Adipose tissue (tissue), 3 donors: ENCODE data around the gene THSD7B. TPM values are rescaled to one million over a fixed set of nuclear protein-coding genes. Genes with fewer than 3 reads are reported as not detected.
"Not testable (repeated sequence)": the region's sequence is repeated elsewhere in the genome, so short reads cannot be mapped to it uniquely, and the experiment has no call there.

ENCODE experiments used
- H3K27ac ChIP-seq: one replicate; pipeline ENCODE4 v1.5.1; 2013; ENCODE audit warnings: low read depth, low read length
- WGBS, 3 donors: extraction: QIAGEN DNeasy Blood & Tissue Kit; methylation state at CpG; one replicate each; pipeline ENCODE4 v1.1.7; 2013; 5-methylcytosine and 5-hydroxymethylcytosine counted together
- polyA plus RNA-seq, 3 donors: library from polyadenylated mRNA; stranded (reverse); fragments of 200-250 nt; gene quantifications; one replicate each; pipeline ENCODE4 v1.2.3, GENCODE V29; 2013
- donor health status: healthy with polysubstance abuse.
- donor health status: Bipolar disorder and iron deficiency.
- donor health status: healthy.

THSD7B gene
- under 1 TPM; 0.17 to 0.79 (median 0.34) TPM for polyA plus RNA-seq

GRCh38 chr2:136765256-136766072 is at the start of gene THSD7B:
Gene THSD7B, plus strand, starts transcription at chr2:136765545. Its CDS starts 116,634 bp downstream, at chr2:136882179.
- WGBS, 3 donors, result 0 to 1% (median 1%) methylated on average over 59 to 77 of the region's 77 CpGs
- no peak within 1 kb of the TSS for H3K27ac ChIP-seq

DNA sequence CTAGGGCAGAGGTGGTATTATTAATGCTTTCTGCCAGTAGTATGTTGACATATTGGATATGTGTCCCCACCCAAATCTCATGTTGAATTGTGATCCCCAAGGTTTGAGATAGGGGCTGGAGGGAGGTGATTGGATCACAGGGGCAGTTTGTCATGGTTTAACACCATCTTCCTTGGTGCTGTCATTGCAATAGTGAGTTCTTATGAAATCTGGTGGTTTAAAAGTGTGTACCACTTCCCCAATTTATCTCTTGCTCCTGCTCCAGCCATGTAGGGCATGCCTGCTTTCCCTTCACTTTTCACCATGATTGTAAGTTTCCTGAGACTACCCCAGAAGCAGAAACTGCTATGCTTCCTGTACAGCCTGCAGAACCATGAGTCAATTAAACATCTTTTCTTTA is 47.1 kb upstream of the THSD7B start:
- no peak overlapping the region for H3K27ac ChIP-seq

DNA sequence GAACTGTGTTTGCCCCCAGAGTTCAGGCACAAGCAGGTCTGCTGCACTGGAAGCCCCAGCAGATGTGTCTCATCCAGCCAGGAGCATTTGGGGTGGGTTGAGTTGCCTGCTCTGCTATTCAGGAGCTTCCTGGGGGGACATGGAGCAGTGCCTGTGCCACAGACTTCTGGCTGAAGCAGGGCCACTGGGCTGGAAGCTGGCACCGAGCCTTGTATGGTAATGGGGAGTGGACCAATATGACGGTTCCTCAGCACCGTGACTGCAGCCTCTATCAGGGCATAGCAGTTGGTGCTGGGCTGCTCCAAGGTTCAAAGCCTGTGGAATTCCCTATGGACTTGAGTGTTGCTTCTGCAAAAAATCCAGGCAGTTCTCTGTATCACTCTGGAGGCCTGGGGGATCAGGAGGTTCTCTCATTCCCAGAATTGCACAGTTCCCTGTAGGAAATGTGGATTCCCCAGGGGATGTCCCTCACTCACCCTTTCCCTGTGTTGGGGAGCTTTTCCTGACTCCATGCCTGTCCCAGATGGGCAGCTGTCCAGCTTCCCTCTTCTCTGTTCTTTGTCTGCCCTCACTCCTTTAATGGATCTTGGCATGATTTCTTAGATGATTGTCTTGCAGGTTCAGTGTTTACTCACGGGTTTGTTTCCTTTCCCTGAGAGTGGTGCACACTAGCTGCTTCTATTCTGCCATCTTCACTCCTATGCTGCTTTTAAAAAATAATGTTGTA is 37.2 kb upstream of the THSD7B start:
- H3K27ac ChIP-seq, result no peak overlapping the region
- WGBS, 3 donors, result 46 to 59% (median 56%) methylated on average over 4 of the region's 4 CpGs

GRCh38 chr2:136736236-136736635 is 29.1 kb upstream of the THSD7B start:
- H3K27ac ChIP-seq, result no peak overlapping the region
- 57 to 76% (median 75%) methylated on average over 3 of the region's 3 CpGs for WGBS, 3 donors

DNA sequence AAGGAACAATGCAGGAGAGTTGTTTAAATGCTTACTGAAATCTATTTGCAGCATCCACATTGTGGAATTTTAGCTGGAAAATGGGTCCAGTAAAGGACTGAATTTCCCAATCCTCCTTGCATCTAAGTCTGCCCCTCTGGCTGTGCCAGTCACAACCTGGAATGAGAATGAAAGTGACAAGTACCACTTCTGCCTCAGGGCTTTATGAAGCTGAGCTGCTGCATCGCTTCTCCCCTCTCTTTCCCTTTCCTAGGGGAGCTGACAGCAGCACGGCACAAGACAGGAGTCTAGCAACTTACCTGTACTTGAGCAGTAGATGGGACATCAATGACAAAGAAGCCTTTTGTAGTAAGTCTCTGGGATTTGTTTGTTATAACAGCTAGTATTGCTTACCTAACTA is 27.3 kb upstream of the THSD7B start:
- WGBS, 3 donors, result 44 to 75% (median 69%) methylated on average over 2 of the region's 2 CpGs
- no peak overlapping the region for H3K27ac ChIP-seq

DNA sequence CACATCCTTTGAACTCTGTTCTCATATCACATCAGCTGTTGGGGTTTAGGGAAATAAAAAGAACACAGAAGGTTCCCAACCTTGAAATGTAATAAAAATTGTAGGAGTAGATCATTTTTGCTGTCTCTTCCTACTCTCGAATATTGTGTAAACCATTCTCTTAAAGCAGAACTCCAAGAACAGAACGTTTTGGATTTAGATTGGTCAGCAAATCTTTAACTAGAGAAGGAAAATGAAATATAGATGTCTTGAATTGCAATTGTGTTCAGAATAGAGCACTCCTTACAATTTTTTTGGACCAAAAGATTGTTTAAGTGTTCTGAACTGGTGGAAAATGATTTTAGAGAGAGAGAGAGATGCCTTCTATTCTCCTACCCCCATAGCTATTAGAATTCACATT is 23.9 kb upstream of the THSD7B start:
- no peak overlapping the region for H3K27ac ChIP-seq
- WGBS, 3 donors, result 42 to 47% (median 46%) methylated on average over 2 of the region's 2 CpGs

GRCh38 chr2:136750065-136750464 is 15.3 kb upstream of the THSD7B start:
- H3K27ac ChIP-seq, result no peak overlapping the region
- 66 to 71% (median 68%) methylated on average over 2 of the region's 2 CpGs for WGBS, 3 donors

GRCh38 chr2:136751406-136751805 is 13.9 kb upstream of the THSD7B start:
- no peak overlapping the region for H3K27ac ChIP-seq
- 27 to 56% (median 30%) methylated on average over 2 of the region's 2 CpGs for WGBS, 3 donors

DNA sequence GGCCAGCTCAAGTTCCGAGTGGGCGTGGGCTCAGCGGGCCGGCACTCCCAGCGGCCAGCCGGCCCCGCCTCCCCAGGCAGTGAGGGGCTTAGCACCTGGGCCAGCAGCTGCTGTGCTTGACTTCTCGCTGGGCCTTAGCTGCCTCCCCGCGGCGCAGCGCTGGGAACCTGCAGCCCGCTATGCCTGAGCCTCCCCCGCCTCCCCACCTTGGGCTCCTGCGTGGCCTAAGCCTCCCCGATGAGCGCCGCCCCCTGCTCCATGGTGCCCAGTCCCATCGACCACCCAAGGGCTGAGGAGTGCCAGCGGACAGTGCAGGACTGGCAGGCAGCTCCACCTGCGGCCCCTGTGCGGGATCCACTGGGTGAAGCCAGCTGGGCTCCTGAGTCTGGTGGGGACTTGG is 6.8 kb upstream of the THSD7B start:
- 92 to 97% (median 95%) methylated on average over 21 to 22 of the region's 22 CpGs for WGBS, 3 donors
- H3K27ac ChIP-seq, result not testable (repeated sequence)

DNA sequence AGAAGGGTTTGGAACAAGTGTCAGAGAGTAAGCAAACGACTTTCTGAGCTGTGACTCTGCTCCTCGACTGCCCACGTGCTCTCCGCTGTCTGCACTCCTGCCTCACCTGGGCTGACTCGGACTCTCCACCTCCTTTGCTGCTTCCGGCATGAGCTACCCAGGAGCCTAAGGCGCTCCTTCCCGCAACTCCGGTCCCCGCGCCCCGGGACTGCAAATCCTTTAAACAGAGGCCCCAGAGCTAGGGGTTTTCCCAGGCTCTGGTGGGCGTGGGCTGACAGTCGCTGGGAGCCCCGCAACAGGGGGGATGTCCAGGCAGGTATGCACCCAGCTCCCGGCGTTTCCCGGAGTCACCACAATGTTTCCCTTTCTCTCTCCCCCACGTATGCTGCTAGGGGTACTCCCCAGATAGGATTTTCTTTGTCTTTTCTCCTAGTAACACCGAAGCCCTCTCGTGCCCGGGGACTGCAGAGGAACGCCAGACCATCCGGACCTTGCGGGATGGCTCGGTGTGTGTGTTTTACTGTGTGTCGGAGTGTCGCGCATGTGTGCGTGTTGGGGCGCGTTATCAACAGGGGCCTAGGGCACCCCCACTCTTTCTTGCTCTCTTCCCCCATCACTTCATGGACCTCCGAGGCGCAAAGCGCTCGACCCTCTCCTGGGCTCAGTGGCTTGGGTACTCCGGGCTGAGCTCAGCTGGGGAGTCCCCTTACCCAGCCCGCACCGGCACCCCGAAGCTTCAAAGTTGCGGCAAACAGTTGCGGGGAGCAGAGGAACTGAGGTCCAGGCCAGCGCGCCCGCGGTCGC is 691 bp upstream of the THSD7B start:
- no peak overlapping the region for H3K27ac ChIP-seq
- 1 to 3% (median 2%) methylated on average over 47 of the region's 47 CpGs for WGBS, 3 donors

DNA sequence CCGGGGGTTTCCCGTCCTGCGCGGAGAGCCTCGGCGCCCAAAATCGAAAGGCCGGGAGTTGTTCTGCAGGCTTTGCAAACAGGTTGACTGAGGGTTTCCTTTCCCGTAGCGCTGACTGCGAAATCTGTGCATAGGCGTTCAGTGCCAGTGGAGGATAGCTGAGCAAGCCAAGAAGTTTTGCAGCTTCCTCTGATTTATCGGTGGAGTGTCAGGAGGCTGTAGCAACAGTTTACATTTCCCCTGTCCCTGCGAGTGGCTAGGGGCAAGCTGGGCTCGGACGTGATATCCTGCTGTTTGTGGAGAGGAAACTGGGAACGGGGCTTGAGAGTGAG is 694 bp downstream of the THSD7B start:
- H3K27ac ChIP-seq, result no peak overlapping the region
- 0 to 1% (median 1%) methylated on average over 17 of the region's 17 CpGs for WGBS, 3 donors

DNA sequence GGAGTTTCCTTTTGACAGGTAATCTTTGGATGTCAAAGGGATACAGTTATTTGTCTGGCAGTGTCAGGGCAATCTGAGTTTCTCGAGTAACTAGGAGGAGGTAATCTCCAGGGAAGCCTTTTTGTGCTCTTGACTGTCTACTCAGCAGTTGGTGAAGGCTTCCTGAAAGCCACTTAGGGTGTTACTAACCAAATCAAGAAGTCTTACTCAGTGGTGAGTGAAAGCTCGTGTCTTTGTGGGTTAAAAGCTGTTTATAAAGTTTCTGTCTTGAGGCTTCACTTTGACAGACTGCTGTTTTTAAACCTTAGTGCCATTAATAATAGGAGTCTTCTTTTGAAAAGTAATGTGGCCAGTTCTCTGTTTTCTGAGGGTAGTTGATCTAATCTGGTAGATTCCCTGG is 1.7 kb downstream of the THSD7B start:
- no peak overlapping the region for H3K27ac ChIP-seq
- WGBS, 3 donors, result 13 to 26% (median 16%) methylated on average over 2 of the region's 2 CpGs

DNA sequence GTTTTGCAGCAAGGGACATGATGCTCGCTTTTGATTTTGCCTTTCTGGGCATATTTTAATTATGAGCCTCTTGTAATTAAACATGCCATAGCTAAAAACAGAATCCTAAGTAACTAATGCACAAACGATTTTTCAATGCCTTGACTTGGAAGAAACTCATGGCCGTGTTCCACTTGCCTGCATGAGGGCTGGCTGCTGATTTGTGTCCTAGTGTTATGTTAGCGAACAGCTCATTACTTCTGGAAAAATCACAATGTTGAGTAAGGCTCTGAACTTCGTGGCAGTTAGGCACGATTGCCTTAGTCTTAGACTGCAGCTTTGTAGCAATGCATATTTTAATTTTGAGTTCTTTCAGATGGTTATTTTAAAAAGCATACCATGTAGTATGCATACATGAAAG is 4.5 kb downstream of the THSD7B start:
- WGBS, 3 donors, result 74 to 79% (median 77%) methylated on average over 6 of the region's 6 CpGs
- no peak overlapping the region for H3K27ac ChIP-seq

DNA sequence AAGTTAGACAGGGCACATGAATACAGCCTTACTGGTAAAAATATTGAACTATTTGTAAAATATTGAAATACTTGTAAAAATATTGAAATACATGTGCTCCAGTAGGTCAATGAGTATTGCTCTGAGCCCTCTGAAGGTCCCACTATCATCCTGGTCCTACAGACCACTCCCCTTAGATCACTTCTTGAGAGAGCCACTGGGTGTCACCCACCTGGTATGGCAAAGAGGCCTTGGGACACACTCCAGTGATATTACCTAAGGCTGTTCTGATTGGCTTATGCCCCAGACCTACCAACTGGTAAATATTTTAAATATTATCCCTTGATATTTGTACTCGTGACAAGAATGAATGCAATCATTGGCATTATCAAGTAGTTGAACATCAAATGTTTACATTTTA is 5.0 kb downstream of the THSD7B start:
- no peak overlapping the region for H3K27ac ChIP-seq
- 40 to 84% (median 77%) methylated on average over 1 of the region's 1 CpG for WGBS, 3 donors

- WGBS, 3 donors, result 49 to 55% (median 51%) methylated on average over 2 of the region's 2 CpGs
- H3K27ac ChIP-seq, result no peak overlapping the region
Measured at GRCh38 chr2:136777391-136777790, 12.0 kb downstream of the THSD7B start.

DNA sequence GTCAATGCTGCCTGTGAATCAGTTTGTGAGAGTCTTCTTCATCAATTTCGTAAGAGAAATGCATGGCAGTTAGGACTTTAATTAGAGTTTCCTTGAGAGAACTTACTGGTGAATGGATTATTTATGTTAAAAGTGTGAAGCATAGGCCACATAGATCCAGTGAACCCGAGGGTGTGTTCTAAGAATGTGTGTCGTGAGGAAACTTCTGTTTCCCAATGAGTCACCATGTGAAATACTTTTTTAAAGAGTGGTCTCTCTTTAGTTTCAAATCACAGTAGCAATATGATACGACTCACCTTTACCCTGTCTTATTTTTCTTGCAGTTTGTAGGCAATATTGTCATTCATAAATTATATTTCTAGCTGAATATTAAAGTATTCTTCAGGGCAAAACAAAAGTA is 18.5 kb downstream of the THSD7B start:
- H3K27ac ChIP-seq, result no peak overlapping the region
- WGBS, 3 donors, result 52 to 68% (median 59%) methylated on average over 4 of the region's 4 CpGs

DNA sequence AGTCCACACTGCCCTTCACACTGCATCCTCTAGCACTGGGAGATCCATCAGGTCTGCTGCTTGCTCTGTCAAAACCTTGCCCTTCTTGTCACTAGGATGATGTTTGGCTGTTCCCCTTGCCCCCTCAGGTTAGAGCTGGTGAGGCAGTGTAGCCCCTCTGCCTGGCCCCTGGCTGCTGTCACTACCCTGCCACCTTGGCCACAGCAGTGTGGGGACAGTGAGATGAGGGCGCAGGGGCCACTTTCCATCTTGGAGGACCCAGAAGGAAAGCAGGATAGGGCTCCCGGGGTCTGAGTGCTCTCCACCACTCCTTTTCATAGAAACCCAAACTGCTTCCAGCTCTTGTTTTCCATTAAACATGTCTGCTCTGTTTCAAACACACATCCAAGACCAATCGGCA is 19.9 kb downstream of the THSD7B start:
- H3K27ac ChIP-seq, result no peak overlapping the region
- 82 to 92% (median 91%) methylated on average over 3 of the region's 3 CpGs for WGBS, 3 donors

DNA sequence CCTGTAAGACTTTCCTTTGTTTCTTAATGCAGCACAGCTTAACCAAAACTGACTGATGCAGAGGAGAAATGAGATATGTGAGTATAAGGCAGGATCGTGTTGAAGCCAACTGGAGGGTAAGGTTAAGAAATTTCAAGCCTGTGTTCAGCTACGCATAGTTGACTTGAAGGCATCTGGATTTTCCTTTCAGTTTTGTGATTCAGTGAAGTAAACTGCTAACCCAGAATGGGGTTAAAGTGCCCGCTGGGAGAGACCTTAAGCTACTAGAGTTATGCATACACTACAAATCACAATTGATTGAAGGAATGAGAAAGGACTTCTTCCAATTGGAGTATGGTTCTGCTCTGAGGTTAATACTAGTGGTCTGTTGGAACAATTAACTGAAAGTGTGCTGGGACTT is 22.6 kb downstream of the THSD7B start:
- H3K27ac ChIP-seq, result no peak overlapping the region
- 74 to 86% (median 84%) methylated on average over 3 of the region's 3 CpGs for WGBS, 3 donors

DNA sequence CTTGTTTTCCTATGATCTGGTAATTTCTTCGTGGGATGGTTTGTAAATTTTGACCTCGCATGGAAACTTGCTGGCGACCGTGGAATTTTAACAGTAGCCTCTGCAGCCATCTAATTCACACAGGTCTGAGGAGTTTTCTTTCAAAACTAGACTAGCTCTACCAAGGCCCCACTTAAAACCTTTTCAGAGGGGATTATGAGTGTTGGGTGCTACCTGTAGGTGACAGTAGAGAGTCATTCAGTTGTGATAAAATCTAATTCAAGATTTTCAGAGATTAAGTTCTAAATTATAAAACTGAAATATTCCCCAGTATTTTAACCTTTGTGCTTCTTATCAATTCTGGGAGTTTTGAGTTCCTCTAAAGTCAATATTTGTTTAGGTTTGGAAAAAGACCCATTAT is 31.0 kb downstream of the THSD7B start:
- 77 to 87% (median 82%) methylated on average over 4 of the region's 4 CpGs for WGBS, 3 donors
- H3K27ac ChIP-seq, result no peak overlapping the region
